ENCODE data around the gene ERAP2.
"Not testable (repeated sequence)": the region's sequence is repeated elsewhere in the genome, so short reads cannot be mapped to it uniquely, and the experiment has no call there.

The ERAP2 gene

GRCh38 chr5:96902876-96903275 is 26.6 kb downstream of the ERAP2 start:
- no peak for DNase-seq

- no peak for DNase-seq
Observed at GRCh38 chr5:96903300-96903699, 27.0 kb downstream of the ERAP2 start.

DNA sequence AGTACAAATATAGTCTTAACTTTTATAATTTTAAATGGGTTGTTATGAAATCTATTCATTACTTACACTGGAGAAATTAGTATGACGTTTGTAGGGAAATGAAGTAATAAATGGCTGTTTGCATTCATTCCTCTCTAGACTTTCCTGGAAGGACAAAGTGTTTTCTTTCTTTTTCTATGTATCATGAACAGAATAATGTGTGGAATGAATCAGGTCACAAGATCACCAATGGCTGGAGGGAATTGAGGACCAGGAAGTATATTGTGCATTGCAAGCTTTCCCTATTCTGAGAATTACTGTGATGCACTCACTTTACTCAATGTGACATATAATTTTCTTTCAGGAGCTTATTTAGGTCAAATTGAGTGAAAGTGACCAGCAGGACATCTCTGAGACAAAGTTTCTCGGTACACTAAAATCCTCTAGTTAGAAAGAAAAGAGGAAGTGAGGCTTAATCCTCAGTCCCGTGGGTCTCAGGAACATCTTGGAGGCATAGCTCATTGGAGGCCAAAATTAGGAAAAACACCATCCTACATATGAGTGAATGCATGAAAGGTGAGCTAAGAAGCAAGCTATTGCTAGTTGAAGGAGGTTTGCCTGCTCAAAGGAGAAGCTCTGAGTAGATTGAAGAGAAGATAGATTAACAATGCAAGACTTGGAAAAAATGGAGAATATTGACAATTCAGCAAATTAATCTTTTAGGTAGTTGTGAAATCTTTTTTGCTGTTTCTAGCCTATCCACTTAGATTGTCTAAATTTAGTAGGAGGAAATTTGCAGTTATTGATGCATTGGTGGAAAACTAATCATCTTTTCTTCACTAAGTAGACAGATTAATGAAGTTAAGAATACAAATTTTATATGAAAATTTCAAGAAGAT is 28.0 kb downstream of the ERAP2 start:
- no peak for DNase-seq

DNA sequence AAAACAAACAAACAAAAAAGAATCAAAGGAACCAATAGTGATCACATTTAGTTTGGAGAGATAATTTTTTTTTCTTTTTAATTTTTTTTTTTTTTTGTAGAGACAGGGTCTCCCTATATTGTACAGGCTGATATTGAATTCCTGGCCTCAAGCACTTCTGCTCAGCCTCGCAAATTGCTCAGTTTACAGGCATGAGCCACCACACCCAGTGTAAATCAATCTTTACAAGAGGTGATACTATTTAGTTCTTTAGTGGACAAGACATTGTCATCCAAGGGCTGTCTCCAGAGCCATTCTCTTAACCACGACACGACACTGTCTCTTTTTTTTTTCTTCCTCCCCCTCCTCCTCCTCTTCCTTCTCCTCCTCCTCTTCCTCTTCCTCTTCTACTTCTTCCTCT is 29.6 kb downstream of the ERAP2 start:
- no peak for DNase-seq

DNA sequence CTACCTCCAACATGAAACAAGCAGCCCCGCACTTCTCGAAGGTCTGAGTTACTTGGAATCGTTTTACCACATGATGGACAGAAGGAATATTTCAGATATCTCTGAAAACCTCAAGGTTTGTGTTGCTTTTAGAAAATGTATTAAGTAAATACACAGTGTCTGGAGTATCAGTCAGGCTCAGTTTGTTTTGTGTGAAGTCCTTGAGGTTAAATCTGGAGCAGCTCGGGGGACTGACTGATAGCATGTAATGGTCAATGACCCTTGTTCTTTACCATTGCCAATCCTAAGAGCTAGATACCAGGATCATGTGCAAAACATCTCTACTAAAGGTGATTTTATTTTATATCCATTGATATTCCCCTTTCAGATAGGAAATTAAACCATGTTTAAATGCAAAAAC is 32.7 kb downstream of the ERAP2 start:
- no peak for DNase-seq

DNA sequence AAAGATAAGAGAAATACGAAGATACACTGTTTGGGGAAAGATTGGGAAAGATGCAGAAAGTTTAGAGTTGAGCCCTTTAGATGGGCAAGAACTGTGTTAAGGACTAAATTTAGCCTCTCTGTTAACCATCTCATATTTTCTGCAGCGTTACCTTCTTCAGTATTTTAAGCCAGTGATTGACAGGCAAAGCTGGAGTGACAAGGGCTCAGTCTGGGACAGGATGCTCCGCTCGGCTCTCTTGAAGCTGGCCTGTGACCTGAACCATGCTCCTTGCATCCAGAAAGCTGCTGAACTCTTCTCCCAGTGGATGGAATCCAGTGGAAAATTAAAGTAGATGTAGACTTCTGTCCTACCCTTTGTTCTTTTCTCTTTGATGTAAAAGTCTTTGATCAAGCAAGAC is 33.1 kb downstream of the ERAP2 start:
- no peak for DNase-seq

- DNase-seq, result no peak
Observed at GRCh38 chr5:96911139-96911538, 34.8 kb downstream of the ERAP2 start.

- no peak for DNase-seq
Observed at GRCh38 chr5:96913233-96913632, 36.9 kb downstream of the ERAP2 start.

DNA sequence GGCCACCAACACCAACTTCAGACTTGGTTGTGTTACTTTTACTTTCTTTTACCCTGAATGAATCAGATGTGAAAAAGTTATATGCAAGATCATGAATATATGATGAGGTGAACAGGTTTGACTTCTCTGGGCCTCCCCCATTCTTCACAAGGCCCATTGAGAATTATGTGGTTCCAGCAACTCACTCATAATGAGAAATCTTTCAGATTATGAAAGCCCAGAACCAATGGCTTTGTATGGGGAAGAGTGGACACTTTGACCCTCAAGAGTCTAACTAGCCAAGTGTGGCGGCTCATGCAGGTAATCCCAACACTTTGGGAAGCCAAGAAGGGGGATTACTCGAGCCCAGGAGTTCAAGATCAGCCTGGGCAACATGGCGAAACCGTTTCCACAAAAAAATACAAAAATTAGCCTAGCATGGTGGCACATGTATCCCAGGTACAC is 43.5 kb downstream of the ERAP2 start:
- no peak for DNase-seq

- DNase-seq, result no peak
Observed at GRCh38 chr5:96920744-96921355, 44.5 kb downstream of the ERAP2 start.

DNA sequence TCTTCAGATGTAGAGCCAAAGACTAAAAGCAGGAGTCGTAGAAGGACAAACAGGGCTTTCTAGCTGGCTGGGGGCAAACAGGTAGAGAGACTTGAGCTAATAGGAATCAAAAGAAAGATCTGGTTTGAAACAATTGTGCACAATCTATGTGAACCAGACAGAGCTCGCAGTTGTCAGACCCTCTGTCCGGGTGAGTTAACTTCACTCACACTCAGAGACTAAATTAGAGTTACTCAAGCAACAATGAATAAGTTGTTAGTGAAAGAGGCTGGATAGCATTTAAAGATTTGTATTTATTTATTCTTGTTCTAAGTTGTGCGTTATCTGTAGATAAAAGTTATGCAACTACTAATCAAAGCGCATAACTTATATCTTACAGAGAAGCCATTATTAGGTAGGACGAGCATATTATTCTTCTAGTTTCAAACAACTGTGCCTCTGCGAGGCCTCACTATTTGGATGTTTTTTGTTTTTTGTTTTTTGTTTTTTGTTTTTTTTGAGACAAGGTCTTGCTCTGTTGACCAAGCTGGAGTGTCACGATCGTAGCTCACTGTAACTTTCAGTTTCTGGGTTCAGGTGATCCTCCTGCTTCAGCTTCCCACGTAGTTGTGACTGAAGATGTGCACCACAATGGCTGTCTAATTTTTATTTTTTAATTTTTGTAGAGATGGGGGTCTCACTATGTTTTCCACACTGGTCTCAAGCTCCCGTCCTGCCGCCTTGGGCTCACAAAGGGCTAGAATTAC is 46.4 kb downstream of the ERAP2 start:
- no peak for DNase-seq

DNA sequence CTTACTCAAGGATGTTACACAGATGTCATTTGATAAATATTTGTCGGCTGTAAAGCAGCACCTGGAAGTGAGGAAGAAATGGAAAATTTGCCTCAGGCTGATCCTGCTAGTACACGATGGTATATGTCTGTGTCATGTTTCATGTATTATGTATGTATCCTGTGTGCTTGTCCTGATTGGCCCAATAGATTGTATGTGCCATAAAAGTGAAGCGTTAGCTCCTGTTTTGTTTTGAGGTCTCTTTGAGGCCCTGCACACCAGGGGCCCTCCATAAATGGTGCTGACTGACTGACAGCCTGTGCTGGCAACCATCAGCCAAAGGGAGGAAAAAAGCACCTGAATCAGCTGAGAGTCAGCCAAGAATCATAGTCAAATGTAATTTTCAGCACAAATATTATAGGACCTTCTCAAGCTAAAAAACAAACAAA is 47.7 kb downstream of the ERAP2 start:
- DNase-seq, result no peak

DNA sequence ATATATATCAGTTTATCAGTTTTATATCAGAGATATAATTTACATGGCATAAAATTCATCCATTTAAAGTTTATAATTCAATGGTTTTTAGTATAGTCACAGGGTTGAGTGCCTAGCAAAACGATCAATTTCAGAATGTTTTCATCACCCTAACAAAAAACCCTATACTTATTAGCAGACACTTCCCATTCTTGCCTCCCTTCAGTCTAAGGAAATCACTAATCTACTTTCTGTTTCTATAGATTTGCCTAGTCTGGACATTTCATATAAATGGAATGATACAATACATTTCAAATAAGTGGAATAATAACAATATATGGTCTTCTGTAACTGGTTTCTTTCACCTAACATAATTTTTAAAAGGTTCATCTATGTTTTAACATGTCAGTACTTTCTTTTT is 50.0 kb downstream of the ERAP2 start:
- no peak for DNase-seq

DNA sequence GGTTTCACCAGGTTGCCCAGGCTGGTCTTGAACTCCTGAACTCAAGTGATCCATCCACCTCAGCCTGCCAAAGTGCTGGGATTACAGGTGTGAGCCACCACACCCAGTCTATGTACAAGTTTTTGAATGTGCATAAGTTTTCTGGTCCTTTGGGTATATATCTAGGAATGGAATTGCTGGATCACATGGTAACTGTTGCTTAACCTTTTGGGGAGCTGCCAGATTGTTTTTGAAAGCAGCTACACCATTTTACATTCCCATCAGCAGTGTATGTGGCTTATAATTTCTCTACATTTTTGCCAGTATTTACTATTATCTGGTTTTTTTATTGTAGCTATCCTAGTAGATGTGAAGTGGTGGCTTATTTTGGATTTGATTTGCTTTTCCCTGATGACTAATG is 50.7 kb downstream of the ERAP2 start:
- DNase-seq, result no peak

GRCh38 chr5:96928931-96929708 is 52.8 kb downstream of the ERAP2 start:
- DNase-seq, result no peak

GRCh38 chr5:96930058-96930457 is 53.8 kb downstream of the ERAP2 start:
- DNase-seq, result no peak

- DNase-seq, result no peak
Observed at GRCh38 chr5:96930589-96930988, 54.3 kb downstream of the ERAP2 start.

DNA sequence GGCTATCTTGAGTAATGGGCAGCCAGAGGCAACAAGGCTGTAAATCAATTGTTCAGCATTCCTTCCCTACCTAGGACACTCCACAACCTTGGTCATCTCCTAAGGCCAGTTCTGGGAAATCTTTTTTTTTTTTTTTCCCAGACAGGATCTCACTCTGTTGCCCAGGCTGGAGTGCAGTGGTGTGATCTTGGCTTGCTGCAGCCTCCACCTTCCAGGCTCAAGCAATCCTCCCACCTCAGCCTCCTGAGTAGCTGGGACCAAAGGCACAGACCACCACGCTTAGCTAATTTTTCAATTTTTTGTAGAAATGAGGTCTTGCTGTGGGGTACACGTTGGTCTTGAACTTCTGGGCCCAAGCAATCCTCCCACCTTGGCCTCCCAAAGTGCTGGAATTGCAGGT is 54.7 kb downstream of the ERAP2 start:
- not testable (repeated sequence) for DNase-seq

DNA sequence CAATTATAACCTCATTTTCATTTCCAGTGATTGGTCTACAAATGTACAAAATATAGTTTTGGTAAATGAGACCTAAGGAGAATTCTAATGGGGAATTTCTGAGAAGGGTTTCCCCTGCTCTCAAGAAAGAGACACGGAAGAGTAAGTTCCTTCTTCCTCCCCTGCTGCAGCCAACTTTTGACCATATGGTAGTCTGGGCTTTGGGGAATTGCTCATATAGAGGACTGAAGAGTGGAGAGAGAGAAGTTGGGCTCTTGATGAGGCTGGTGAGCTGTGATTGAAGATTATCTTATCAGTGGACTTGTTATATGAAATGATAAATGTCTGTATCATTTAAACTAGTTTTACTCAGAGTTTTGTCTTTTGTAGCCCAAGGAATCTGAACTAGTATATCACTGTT is 55.3 kb downstream of the ERAP2 start:
- DNase-seq, result no peak

- DNase-seq, result no peak
Observed at GRCh38 chr5:96932026-96932425, 55.7 kb downstream of the ERAP2 start.

GRCh38 chr5:96933764-96934707 is 57.7 kb downstream of the ERAP2 start:
- DNase-seq, result no peak

Measured in activated gamma-delta T cell treated with Interleukin-2 at 50 U/mL for 16 hours (primary cell).